ENCODE data around the gene DIAPH1. TPM values are rescaled to one million over a fixed set of nuclear protein-coding genes. Genes with fewer than 3 reads are reported as not detected.

The DIAPH1 gene
- total RNA-seq, 2 donors from 2014 or later: 104 to 106 TPM

GRCh38 chr5:141503681-141504080, 115.1 kb downstream of the DIAPH1 start:
- Histone ChIP-seq H3K36me3 (ENCODE audit: control insufficient read depth, insufficient read depth, low read length) (no peaks in the 10 kb centered on the region), H3K27ac (ENCODE audit: low read depth, low read length) (no peak overlapping the region), H3K9ac (ENCODE audit: extremely low read depth, low read length, poor library complexity, severe bottlenecking) (no peak overlapping the region), H3K9me3 (ENCODE audit: control insufficient read depth, low read length) (no peaks in the 10 kb centered on the region), H3K4me1 (ENCODE audit: control insufficient read depth, insufficient read depth, low read length) (peaks cover 11% of the 10 kb centered on the region), H3K27me3 (ENCODE audit: control insufficient read depth, insufficient read depth, low read length, poor library complexity, severe bottlenecking) (no peaks in the 10 kb centered on the region), H3K4me3 (ENCODE audit: low read length) (no peak overlapping the region)
- no peak for DNase-seq
- no peak overlapping the region for H3K4me3 Mint-ChIP-seq
- peaks cover 6% of the 10 kb centered on the region for H3K4me1 Mint-ChIP-seq
- no peaks in the 10 kb centered on the region for H3K9me3 Mint-ChIP-seq
- no peak overlapping the region for H3K27ac Mint-ChIP-seq
- TF ChIP-seq CTCF (conservative IDR thresholded peaks at IDR 0.05): no peak
- H3K27me3 Mint-ChIP-seq (ENCODE audit: insufficient read depth): no peaks in the 10 kb centered on the region
- 80 to 95% methylated on average over 1 to 2 of the region's 2 CpGs for WGBS, 2 experiments (ENCODE audit: insufficient coverage in 1 of 2, insufficient read length in 1 of 2)
- H3K36me3 Mint-ChIP-seq (ENCODE audit: low read depth): peaks cover 21% of the 10 kb centered on the region

- Mint-ChIP-seq H3K4me1 (no peaks in the 10 kb centered on the region), H3K4me3 (no peak overlapping the region), H3K9me3 (no peaks in the 10 kb centered on the region), H3K36me3 (ENCODE audit: low read depth) (peaks cover 26% of the 10 kb centered on the region), H3K27me3 (ENCODE audit: insufficient read depth) (no peaks in the 10 kb centered on the region), H3K27ac (no peak overlapping the region)
- Histone ChIP-seq H3K36me3 (ENCODE audit: control insufficient read depth, insufficient read depth, low read length) (no peaks in the 10 kb centered on the region), H3K4me1 (ENCODE audit: control insufficient read depth, insufficient read depth, low read length) (no peaks in the 10 kb centered on the region), H3K4me3 (ENCODE audit: low read length) (no peak overlapping the region), H3K27ac (ENCODE audit: low read depth, low read length) (peak overlapping the region; percentile 60), H3K9me3 (ENCODE audit: control insufficient read depth, low read length) (no peaks in the 10 kb centered on the region), H3K27me3 (ENCODE audit: control insufficient read depth, insufficient read depth, low read length, poor library complexity, severe bottlenecking) (no peaks in the 10 kb centered on the region), H3K9ac (ENCODE audit: extremely low read depth, low read length, poor library complexity, severe bottlenecking) (no peak overlapping the region)
- WGBS, 2 experiments (ENCODE audit: insufficient coverage in 1 of 2, insufficient read length in 1 of 2): 80 to 87% methylated on average over 3 to 7 of the region's 7 CpGs
- no peak for DNase-seq
- no peak for TF ChIP-seq CTCF (conservative IDR thresholded peaks at IDR 0.05)
Measured at GRCh38 chr5:141501761-141502160, 117.0 kb downstream of the DIAPH1 start.

DNA sequence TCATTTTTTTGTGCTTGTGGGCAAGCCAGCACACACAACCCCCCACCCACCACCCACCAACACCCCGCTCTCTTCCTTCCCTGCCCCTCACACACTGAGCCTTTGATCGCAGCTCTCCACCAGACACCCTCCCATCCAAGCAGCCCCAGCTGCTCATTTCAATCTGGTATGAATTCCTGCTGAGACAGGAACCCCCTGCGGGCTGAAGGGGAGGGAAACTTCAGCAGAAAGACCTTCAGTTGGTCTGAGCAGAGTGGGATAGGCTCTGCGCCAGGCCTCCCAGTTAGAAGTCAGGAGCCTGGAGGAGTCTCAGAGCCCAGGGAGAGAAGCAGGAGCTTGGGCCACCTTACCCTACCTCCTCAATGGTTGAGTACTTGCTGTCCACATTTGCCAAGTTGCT, 122.8 kb downstream of the DIAPH1 start:
- Histone ChIP-seq H3K36me3 (ENCODE audit: control insufficient read depth, insufficient read depth, low read length) (no peaks in the 10 kb centered on the region), H3K9ac (ENCODE audit: extremely low read depth, low read length, poor library complexity, severe bottlenecking) (no peak overlapping the region), H3K4me1 (ENCODE audit: control insufficient read depth, insufficient read depth, low read length) (peaks cover 12% of the 10 kb centered on the region), H3K27me3 (ENCODE audit: control insufficient read depth, insufficient read depth, low read length, poor library complexity, severe bottlenecking) (no peaks in the 10 kb centered on the region), H3K27ac (ENCODE audit: low read depth, low read length) (peak overlapping the region; percentile 97), H3K4me3 (ENCODE audit: low read length) (no peak overlapping the region), H3K9me3 (ENCODE audit: control insufficient read depth, low read length) (no peaks in the 10 kb centered on the region)
- H3K27me3 Mint-ChIP-seq (ENCODE audit: insufficient read depth): peaks cover 35% of the 10 kb centered on the region
- H3K4me3 Mint-ChIP-seq: no peak overlapping the region
- no peak overlapping the region for H3K27ac Mint-ChIP-seq
- peaks cover 18% of the 10 kb centered on the region for H3K4me1 Mint-ChIP-seq
- H3K9me3 Mint-ChIP-seq: no peaks in the 10 kb centered on the region
- DNase-seq: peak; percentile 88
- H3K36me3 Mint-ChIP-seq (ENCODE audit: low read depth): peaks cover 10% of the 10 kb centered on the region
- TF ChIP-seq CTCF (conservative IDR thresholded peaks at IDR 0.05): no peak
- 36% methylated on average over 4 of the region's 4 CpGs; no CpG with 5 or more reads in 1 of the 2 experiments for WGBS, 2 experiments (ENCODE audit: insufficient coverage in 1 of 2, insufficient read length in 1 of 2)
